SK-N-SH (cell line): ENCODE data around the gene MAPK8IP1.

Source experiments
- MAX ChIP-seq: IDR thresholded peaks from 2 replicates; pipeline ENCODE4 v1.4.0; 2012; ENCODE audit warnings: low read depth
- MEF2A ChIP-seq: IDR thresholded peaks from 2 replicates; pipeline ENCODE4 v1.4.0; 2012; ENCODE audit warnings: low read depth, borderline replicate concordance
- MXI1 ChIP-seq: IDR thresholded peaks from 2 replicates; pipeline ENCODE4 v1.6.1; 2012; ENCODE audit warnings: mild to moderate bottlenecking, low read depth, low read length, improper control_type of control experiment
- NRF1 ChIP-seq: IDR thresholded peaks from 2 replicates; pipeline ENCODE4 v1.6.1; 2012; ENCODE audit warnings: low read depth, mild to moderate bottlenecking, low read length
- POLR2AphosphoS5 ChIP-seq: IDR thresholded peaks from 2 replicates; pipeline ENCODE4 v1.6.1; 2012; ENCODE audit warnings: low read depth, low read length
- RCOR1 ChIP-seq: fragments of 150-350 bp; IDR thresholded peaks from 2 replicates; pipeline ENCODE4 v1.6.1; 2017; ENCODE audit warnings: antibody characterized with exemption, low read length
- RXRA ChIP-seq: IDR thresholded peaks from 2 replicates; pipeline ENCODE4 v1.4.0; 2012; ENCODE audit warnings: low read depth, mild to moderate bottlenecking, borderline replicate concordance

- TF ChIP-seq RCOR1 (no peak), NRF1 (no peak), MEF2A (no peak), RXRA (no peak), MXI1 (no peak), POLR2AphosphoS5 (no peak), MAX (no peak)
These were observed 21.4 kb upstream of the MAPK8IP1 start for GRCh38 chr11:45864041-45864440.
